Measurements from ENCODE around the gene ATXN1. TPM values are rescaled to one million over a fixed set of nuclear protein-coding genes. Genes with fewer than 3 reads are reported as not detected.

ATXN1 gene
- total and polyA plus RNA-seq, 3 donors from 2014 or later = 12.8 to 84.1 (median 64.3) TPM

DNA sequence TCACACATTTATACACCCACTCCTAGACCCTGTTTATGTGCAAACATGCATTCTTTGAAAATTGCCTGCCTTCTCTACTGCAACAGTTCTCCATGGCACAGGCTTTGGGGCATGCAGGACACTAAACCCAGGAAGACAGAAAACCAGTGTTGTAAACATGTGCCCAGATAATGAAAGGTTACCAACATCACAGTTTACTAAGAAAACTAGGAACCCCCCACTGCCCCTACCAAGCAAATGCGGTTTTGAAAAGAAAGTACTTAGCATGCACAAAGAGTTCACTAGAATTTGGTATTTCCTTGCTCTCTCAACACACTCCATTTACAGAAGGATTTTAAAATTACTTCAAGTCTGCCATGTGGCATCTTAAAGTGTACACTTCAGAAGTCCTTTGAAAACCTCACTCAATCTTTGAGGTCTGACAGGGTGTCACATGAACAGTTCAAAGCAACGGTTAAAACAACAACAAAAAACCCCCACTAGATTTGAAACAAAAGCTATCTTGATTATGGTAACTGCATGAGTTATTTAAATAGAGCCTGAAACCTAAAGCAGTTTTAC, 277.9 kb downstream of the ATXN1 start:
- H3K27me3 ChIP-seq = no peaks in the 10 kb centered on the region
- 79 to 86% methylated on average over 2 of the region's 2 CpGs for WGBS, 2 donors
- intact Hi-C loops (cut with DNase I; ENCODE audit: low total_unique reads) = no loop called here
- no peak for DNase-seq
- H3K36me3 ChIP-seq (ENCODE audit: low read depth, missing control alignments) = no peaks in the 10 kb centered on the region
- H3K27ac ChIP-seq = no peak overlapping the region
- TF ChIP-seq, protein P1, sequence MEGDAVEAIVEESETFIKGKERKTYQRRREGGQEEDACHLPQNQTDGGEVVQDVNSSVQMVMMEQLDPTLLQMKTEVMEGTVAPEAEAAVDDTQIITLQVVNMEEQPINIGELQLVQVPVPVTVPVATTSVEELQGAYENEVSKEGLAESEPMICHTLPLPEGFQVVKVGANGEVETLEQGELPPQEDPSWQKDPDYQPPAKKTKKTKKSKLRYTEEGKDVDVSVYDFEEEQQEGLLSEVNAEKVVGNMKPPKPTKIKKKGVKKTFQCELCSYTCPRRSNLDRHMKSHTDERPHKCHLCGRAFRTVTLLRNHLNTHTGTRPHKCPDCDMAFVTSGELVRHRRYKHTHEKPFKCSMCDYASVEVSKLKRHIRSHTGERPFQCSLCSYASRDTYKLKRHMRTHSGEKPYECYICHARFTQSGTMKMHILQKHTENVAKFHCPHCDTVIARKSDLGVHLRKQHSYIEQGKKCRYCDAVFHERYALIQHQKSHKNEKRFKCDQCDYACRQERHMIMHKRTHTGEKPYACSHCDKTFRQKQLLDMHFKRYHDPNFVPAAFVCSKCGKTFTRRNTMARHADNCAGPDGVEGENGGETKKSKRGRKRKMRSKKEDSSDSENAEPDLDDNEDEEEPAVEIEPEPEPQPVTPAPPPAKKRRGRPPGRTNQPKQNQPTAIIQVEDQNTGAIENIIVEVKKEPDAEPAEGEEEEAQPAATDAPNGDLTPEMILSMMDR (IDR thresholded peaks at IDR 0.05) = no peak
- TF ChIP-seq POLR2A (IDR thresholded peaks at IDR 0.05) = no peak
- H3K4me3 ChIP-seq = no peak overlapping the region
- H3K4me1 ChIP-seq = peaks cover 15% of the 10 kb centered on the region
- H3K9me3 ChIP-seq = no peaks in the 10 kb centered on the region

DNA sequence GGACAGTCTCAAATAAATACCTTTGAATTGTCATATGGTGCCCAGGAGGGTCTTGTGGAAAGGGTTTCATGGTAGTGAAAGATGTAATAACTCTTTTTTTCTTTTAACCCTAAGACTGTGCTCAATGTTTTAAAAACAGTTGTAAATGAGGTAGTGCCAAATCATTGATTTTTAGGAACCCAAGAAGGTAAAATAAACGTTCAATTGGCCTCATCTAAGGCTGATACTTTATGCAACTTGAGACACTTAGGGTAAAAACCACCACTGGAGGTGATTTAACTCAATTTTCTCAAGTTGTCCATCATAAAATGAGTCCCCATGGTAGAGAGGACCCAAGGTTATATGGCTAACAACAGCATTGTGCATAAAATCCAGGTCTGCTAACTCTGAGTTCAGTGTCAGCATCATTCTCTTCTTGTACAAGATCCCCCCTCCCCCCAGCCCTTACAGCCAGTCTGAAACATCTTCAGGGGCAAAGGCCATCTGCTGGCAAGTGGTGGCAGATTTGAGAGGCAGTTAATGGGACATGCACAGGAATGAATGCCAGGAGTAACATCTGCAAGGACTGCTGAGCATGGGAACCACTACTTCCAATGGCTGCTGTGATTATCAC, 278.5 kb downstream of the ATXN1 start:
- no peaks in the 10 kb centered on the region for H3K9me3 ChIP-seq
- intact Hi-C loops (cut with DNase I; ENCODE audit: low total_unique reads) = no loop called here
- H3K4me1 ChIP-seq = peaks cover 15% of the 10 kb centered on the region
- no peak for DNase-seq
- 77 to 85% methylated on average over 1 of the region's 1 CpG for WGBS, 2 donors
- H3K27me3 ChIP-seq = no peaks in the 10 kb centered on the region
- H3K4me3 ChIP-seq = no peak overlapping the region
- no peak for TF ChIP-seq POLR2A (IDR thresholded peaks at IDR 0.05)
- TF ChIP-seq, protein P1 (IDR thresholded peaks at IDR 0.05) = no peak
- no peaks in the 10 kb centered on the region for H3K36me3 ChIP-seq (ENCODE audit: low read depth, missing control alignments)
- H3K27ac ChIP-seq = no peak overlapping the region

DNA sequence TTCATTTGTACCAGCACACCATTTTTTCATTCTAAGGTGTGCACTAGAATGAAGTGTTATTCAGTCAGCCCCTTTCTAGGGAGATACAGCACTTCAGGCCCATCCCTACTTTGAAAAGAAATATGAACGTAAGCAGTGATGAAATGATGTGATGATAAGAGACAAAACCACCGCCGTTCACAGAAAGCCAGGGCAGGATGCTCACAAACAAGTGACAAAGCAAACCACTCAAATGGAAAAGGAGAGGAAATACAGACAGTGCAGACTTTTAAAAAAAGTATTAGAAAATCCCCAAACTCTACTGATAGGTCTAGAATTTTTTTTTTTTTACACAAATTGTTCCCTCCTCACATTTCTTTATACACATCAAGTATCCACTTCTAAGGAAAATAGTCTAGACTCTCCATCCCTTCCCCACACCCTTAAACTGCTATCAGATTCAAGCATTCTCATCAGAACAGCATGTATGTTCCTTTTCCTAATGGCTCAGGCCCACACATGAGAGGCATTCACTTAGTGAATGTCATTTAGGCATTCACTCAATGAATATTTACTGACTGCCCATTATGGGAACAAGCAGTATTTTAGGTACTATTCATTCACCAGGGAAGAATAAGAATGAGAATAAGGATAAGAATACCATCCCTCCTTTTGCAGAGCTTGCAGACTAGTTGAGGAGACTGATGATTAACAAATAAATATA, 279.4 kb downstream of the ATXN1 start:
- no peaks in the 10 kb centered on the region for H3K27me3 ChIP-seq
- no peaks in the 10 kb centered on the region for H3K36me3 ChIP-seq (ENCODE audit: low read depth, missing control alignments)
- WGBS, 2 donors = 87 to 92% methylated on average over 3 of the region's 3 CpGs
- no peaks in the 10 kb centered on the region for H3K9me3 ChIP-seq
- TF ChIP-seq, protein P1 (IDR thresholded peaks at IDR 0.05) = no peak
- no peak for TF ChIP-seq POLR2A (IDR thresholded peaks at IDR 0.05)
- H3K4me1 ChIP-seq = peaks cover 10% of the 10 kb centered on the region
- H3K27ac ChIP-seq = no peak overlapping the region
- H3K4me3 ChIP-seq = no peak overlapping the region
- DNase-seq = no peak
- intact Hi-C loops (cut with DNase I; ENCODE audit: low total_unique reads) = no loop called here

DNA sequence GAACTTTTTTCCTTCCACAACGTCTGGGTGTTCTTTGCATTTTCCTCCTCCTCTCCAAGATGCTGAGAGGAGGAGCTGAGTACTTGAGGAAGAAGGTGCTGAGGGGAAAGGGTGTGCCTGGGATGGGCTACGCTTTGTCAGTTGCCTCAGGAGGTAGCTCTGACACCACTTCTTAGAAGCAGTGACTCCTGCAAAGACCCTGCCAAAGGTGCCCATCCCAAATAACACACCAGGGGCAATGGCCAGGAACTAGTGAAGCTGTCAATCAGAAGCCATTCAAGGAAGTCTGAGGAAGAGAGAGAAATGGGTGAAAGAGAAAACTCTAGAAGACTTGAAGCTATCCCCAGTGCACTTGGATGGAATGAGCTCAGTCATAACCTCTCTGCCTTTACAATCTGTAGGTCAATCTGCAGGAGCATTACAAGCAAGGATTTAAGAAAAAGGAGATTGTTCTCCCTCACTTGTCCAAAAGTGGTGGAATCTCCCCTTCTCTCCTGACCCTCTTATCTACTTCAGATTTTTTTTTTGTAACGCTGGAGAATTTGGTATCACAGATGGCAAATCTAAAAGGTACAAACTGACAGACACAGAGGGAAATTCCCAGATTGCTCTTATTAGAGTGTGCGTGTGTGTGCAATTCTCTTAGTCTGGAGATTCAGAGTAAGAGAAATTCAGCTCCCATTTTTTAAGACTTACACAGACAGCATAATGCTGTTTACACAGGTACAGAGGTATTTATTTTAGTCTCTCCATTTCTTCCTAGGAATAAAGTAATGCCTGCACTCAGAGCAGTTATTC, 280.3 kb downstream of the ATXN1 start:
- Histone ChIP-seq H3K9me3 (no peaks in the 10 kb centered on the region), H3K27ac (no peak overlapping the region), H3K27me3 (no peaks in the 10 kb centered on the region), H3K4me1 (peaks cover 2% of the 10 kb centered on the region), H3K4me3 (no peak overlapping the region), H3K36me3 (ENCODE audit: low read depth, missing control alignments) (no peaks in the 10 kb centered on the region)
- no peak for TF ChIP-seq POLR2A (IDR thresholded peaks at IDR 0.05)
- TF ChIP-seq, protein P1 (IDR thresholded peaks at IDR 0.05) = no peak
- intact Hi-C loops (cut with DNase I; ENCODE audit: low total_unique reads) = no loop called here
- no peak for DNase-seq
- WGBS, 2 donors = 51 to 84% methylated on average over 4 of the region's 4 CpGs

Data from testis (tissue), 3 donors.